ENCODE results near the gene TPRG1.

Gene TPRG1

GRCh38 chr3:189272500-189273119, 100.8 kb downstream of the TPRG1 start:
- Histone ChIP-seq H3K4me3 (ENCODE audit: insufficient read depth, low read depth, low read length, poor library complexity, severe bottlenecking) (no peak overlapping the region), H3K9me3 (ENCODE audit: control insufficient read depth, low read length) (no peaks in the 10 kb centered on the region), H3K4me1 (ENCODE audit: control insufficient read depth, insufficient read depth, low read length, poor library complexity, severe bottlenecking) (no peaks in the 10 kb centered on the region), H3K27ac (ENCODE audit: insufficient read depth, low read length, poor library complexity, severe bottlenecking) (no peak overlapping the region), H3K36me3 (ENCODE audit: control insufficient read depth, insufficient read depth, low read length) (no peaks in the 10 kb centered on the region), H3K27me3 (replicated peaks; ENCODE audit: control insufficient read depth, insufficient read depth, low read length, poor library complexity, severe bottlenecking) (no peaks in the 10 kb centered on the region)
- DNase-seq: no peak

GRCh38 chr3:189273736-189274135, 102.0 kb downstream of the TPRG1 start:
- no peak overlapping the region for H3K4me3 ChIP-seq (ENCODE audit: insufficient read depth, low read depth, low read length, poor library complexity, severe bottlenecking)
- DNase-seq: no peak
- H3K4me1 ChIP-seq (ENCODE audit: control insufficient read depth, insufficient read depth, low read length, poor library complexity, severe bottlenecking): no peaks in the 10 kb centered on the region
- no peaks in the 10 kb centered on the region for H3K9me3 ChIP-seq (ENCODE audit: control insufficient read depth, low read length)
- no peaks in the 10 kb centered on the region for H3K36me3 ChIP-seq (ENCODE audit: control insufficient read depth, insufficient read depth, low read length)
- no peaks in the 10 kb centered on the region for H3K27me3 ChIP-seq (replicated peaks; ENCODE audit: control insufficient read depth, insufficient read depth, low read length, poor library complexity, severe bottlenecking)
- no peak overlapping the region for H3K27ac ChIP-seq (ENCODE audit: insufficient read depth, low read length, poor library complexity, severe bottlenecking)

- H3K36me3 ChIP-seq (ENCODE audit: control insufficient read depth, insufficient read depth, low read length): no peaks in the 10 kb centered on the region
- H3K27ac ChIP-seq (ENCODE audit: insufficient read depth, low read length, poor library complexity, severe bottlenecking): no peak overlapping the region
- H3K9me3 ChIP-seq (ENCODE audit: control insufficient read depth, low read length): no peaks in the 10 kb centered on the region
- H3K4me1 ChIP-seq (ENCODE audit: control insufficient read depth, insufficient read depth, low read length, poor library complexity, severe bottlenecking): no peaks in the 10 kb centered on the region
- DNase-seq: no peak
- no peak overlapping the region for H3K4me3 ChIP-seq (ENCODE audit: insufficient read depth, low read depth, low read length, poor library complexity, severe bottlenecking)
- H3K27me3 ChIP-seq (replicated peaks; ENCODE audit: control insufficient read depth, insufficient read depth, low read length, poor library complexity, severe bottlenecking): no peaks in the 10 kb centered on the region
Observed at GRCh38 chr3:189275182-189275581, 103.4 kb downstream of the TPRG1 start.

GRCh38 chr3:189275852-189276251, 104.1 kb downstream of the TPRG1 start:
- no peak overlapping the region for H3K27ac ChIP-seq (ENCODE audit: insufficient read depth, low read length, poor library complexity, severe bottlenecking)
- no peaks in the 10 kb centered on the region for H3K27me3 ChIP-seq (replicated peaks; ENCODE audit: control insufficient read depth, insufficient read depth, low read length, poor library complexity, severe bottlenecking)
- H3K4me1 ChIP-seq (ENCODE audit: control insufficient read depth, insufficient read depth, low read length, poor library complexity, severe bottlenecking): no peaks in the 10 kb centered on the region
- no peak for DNase-seq
- H3K9me3 ChIP-seq (ENCODE audit: control insufficient read depth, low read length): no peaks in the 10 kb centered on the region
- no peak overlapping the region for H3K4me3 ChIP-seq (ENCODE audit: insufficient read depth, low read depth, low read length, poor library complexity, severe bottlenecking)
- H3K36me3 ChIP-seq (ENCODE audit: control insufficient read depth, insufficient read depth, low read length): no peaks in the 10 kb centered on the region

- no peak for DNase-seq
- no peaks in the 10 kb centered on the region for H3K27me3 ChIP-seq (replicated peaks; ENCODE audit: control insufficient read depth, insufficient read depth, low read length, poor library complexity, severe bottlenecking)
- no peaks in the 10 kb centered on the region for H3K4me1 ChIP-seq (ENCODE audit: control insufficient read depth, insufficient read depth, low read length, poor library complexity, severe bottlenecking)
- no peak overlapping the region for H3K27ac ChIP-seq (ENCODE audit: insufficient read depth, low read length, poor library complexity, severe bottlenecking)
- no peaks in the 10 kb centered on the region for H3K36me3 ChIP-seq (ENCODE audit: control insufficient read depth, insufficient read depth, low read length)
- H3K9me3 ChIP-seq (ENCODE audit: control insufficient read depth, low read length): no peaks in the 10 kb centered on the region
- no peak overlapping the region for H3K4me3 ChIP-seq (ENCODE audit: insufficient read depth, low read depth, low read length, poor library complexity, severe bottlenecking)
Observed at GRCh38 chr3:189276444-189277219, 104.9 kb downstream of the TPRG1 start.

- no peaks in the 10 kb centered on the region for H3K27me3 ChIP-seq (replicated peaks; ENCODE audit: control insufficient read depth, insufficient read depth, low read length, poor library complexity, severe bottlenecking)
- H3K9me3 ChIP-seq (ENCODE audit: control insufficient read depth, low read length): no peaks in the 10 kb centered on the region
- no peak for DNase-seq
- no peaks in the 10 kb centered on the region for H3K36me3 ChIP-seq (ENCODE audit: control insufficient read depth, insufficient read depth, low read length)
- no peaks in the 10 kb centered on the region for H3K4me1 ChIP-seq (ENCODE audit: control insufficient read depth, insufficient read depth, low read length, poor library complexity, severe bottlenecking)
- no peak overlapping the region for H3K4me3 ChIP-seq (ENCODE audit: insufficient read depth, low read depth, low read length, poor library complexity, severe bottlenecking)
- no peak overlapping the region for H3K27ac ChIP-seq (ENCODE audit: insufficient read depth, low read length, poor library complexity, severe bottlenecking)
Observed at GRCh38 chr3:189277711-189278110, 105.9 kb downstream of the TPRG1 start.

- Histone ChIP-seq H3K36me3 (ENCODE audit: control insufficient read depth, insufficient read depth, low read length) (no peaks in the 10 kb centered on the region), H3K27me3 (replicated peaks; ENCODE audit: control insufficient read depth, insufficient read depth, low read length, poor library complexity, severe bottlenecking) (no peaks in the 10 kb centered on the region), H3K4me1 (ENCODE audit: control insufficient read depth, insufficient read depth, low read length, poor library complexity, severe bottlenecking) (no peaks in the 10 kb centered on the region), H3K9me3 (ENCODE audit: control insufficient read depth, low read length) (no peaks in the 10 kb centered on the region), H3K27ac (ENCODE audit: insufficient read depth, low read length, poor library complexity, severe bottlenecking) (no peak overlapping the region), H3K4me3 (ENCODE audit: insufficient read depth, low read depth, low read length, poor library complexity, severe bottlenecking) (no peak overlapping the region)
- DNase-seq: no peak
Observed at GRCh38 chr3:189278221-189278620, 106.5 kb downstream of the TPRG1 start.

- no peaks in the 10 kb centered on the region for H3K36me3 ChIP-seq (ENCODE audit: control insufficient read depth, insufficient read depth, low read length)
- H3K27ac ChIP-seq (ENCODE audit: insufficient read depth, low read length, poor library complexity, severe bottlenecking): no peak overlapping the region
- H3K4me3 ChIP-seq (ENCODE audit: insufficient read depth, low read depth, low read length, poor library complexity, severe bottlenecking): no peak overlapping the region
Observed at GRCh38 chr3:189282189-189282588, 110.4 kb downstream of the TPRG1 start.

GRCh38 chr3:189282741-189283140, 111.0 kb downstream of the TPRG1 start:
- Histone ChIP-seq H3K27ac (ENCODE audit: insufficient read depth, low read length, poor library complexity, severe bottlenecking) (no peak overlapping the region), H3K27me3 (replicated peaks; ENCODE audit: control insufficient read depth, insufficient read depth, low read length, poor library complexity, severe bottlenecking) (no peaks in the 10 kb centered on the region), H3K9me3 (ENCODE audit: control insufficient read depth, low read length) (no peaks in the 10 kb centered on the region), H3K4me1 (ENCODE audit: control insufficient read depth, insufficient read depth, low read length, poor library complexity, severe bottlenecking) (peaks cover 3% of the 10 kb centered on the region), H3K36me3 (ENCODE audit: control insufficient read depth, insufficient read depth, low read length) (no peaks in the 10 kb centered on the region), H3K4me3 (ENCODE audit: insufficient read depth, low read depth, low read length, poor library complexity, severe bottlenecking) (no peak overlapping the region)
- no peak for DNase-seq

More at GRCh38 chr3:189282189-189282588, 110.4 kb downstream of the TPRG1 start:
- DNase-seq: no peak
- Histone ChIP-seq H3K4me1 (ENCODE audit: control insufficient read depth, insufficient read depth, low read length, poor library complexity, severe bottlenecking) (peaks cover 3% of the 10 kb centered on the region), H3K9me3 (ENCODE audit: control insufficient read depth, low read length) (no peaks in the 10 kb centered on the region), H3K27me3 (replicated peaks; ENCODE audit: control insufficient read depth, insufficient read depth, low read length, poor library complexity, severe bottlenecking) (no peaks in the 10 kb centered on the region)

GRCh38 chr3:189286188-189286587, 114.4 kb downstream of the TPRG1 start:
- no peaks in the 10 kb centered on the region for H3K27me3 ChIP-seq (replicated peaks; ENCODE audit: control insufficient read depth, insufficient read depth, low read length, poor library complexity, severe bottlenecking)
- no peak overlapping the region for H3K4me3 ChIP-seq (ENCODE audit: insufficient read depth, low read depth, low read length, poor library complexity, severe bottlenecking)
- no peak for DNase-seq
- no peaks in the 10 kb centered on the region for H3K9me3 ChIP-seq (ENCODE audit: control insufficient read depth, low read length)
- no peak overlapping the region for H3K27ac ChIP-seq (ENCODE audit: insufficient read depth, low read length, poor library complexity, severe bottlenecking)
- H3K36me3 ChIP-seq (ENCODE audit: control insufficient read depth, insufficient read depth, low read length): no peaks in the 10 kb centered on the region
- H3K4me1 ChIP-seq (ENCODE audit: control insufficient read depth, insufficient read depth, low read length, poor library complexity, severe bottlenecking): peaks cover 3% of the 10 kb centered on the region
